PFSK-1 (cell line): Measurements from ENCODE around the gene LIPE.

Experiments
- FOXP2 ChIP-seq: optimal IDR thresholded peaks from 2 replicates; pipeline ENCODE3; 2011; ENCODE audit warnings: borderline replicate concordance, control low read depth, inconsistent platforms; ENCODE audit not compliant: insufficient read depth; ENCODE audit errors: extremely low read length, extremely low read depth
- POLR2AphosphoS5 ChIP-seq: IDR thresholded peaks from 2 replicates; pipeline ENCODE4 v1.6.1; 2012; ENCODE audit warnings: low read depth, mild to moderate bottlenecking, control low read depth, low read length, moderate library complexity
- REST ChIP-seq, 2 experiments: IDR thresholded peaks; 2 replicates each; pipeline versions ENCODE4 v1.6.1 to v1.8.0; 2011 to 2012; ENCODE audit warnings: low read depth in 2 of 2, low read length in 2 of 2, control low read depth in 1 of 2, inconsistent platforms in 1 of 2, mild to moderate bottlenecking in 1 of 2, moderate library complexity in 1 of 2; ENCODE audit not compliant: insufficient read depth in 1 of 2
- SIN3A ChIP-seq: IDR thresholded peaks from 2 replicates; pipeline ENCODE4 v1.6.1; 2012; ENCODE audit warnings: mild to moderate bottlenecking, low read length, moderate library complexity, borderline replicate concordance; ENCODE audit not compliant: insufficient read depth
- TAF1 ChIP-seq: IDR thresholded peaks from 2 replicates; pipeline ENCODE4 v1.6.1; 2012; ENCODE audit warnings: low read length, control low read depth, borderline replicate concordance; ENCODE audit not compliant: insufficient read depth

LIPE gene

GRCh38 chr19:42411581-42412178, 15.5 kb downstream of the LIPE start:
- no peak for TF ChIP-seq TAF1
- no peak for TF ChIP-seq FOXP2
- TF ChIP-seq REST (IDR thresholded peaks at IDR 0.05; ENCODE audit: insufficient read depth in 1 of 2, low read depth in 2 of 2, low read length in 2 of 2) = no peak
- no peak for TF ChIP-seq SIN3A
- TF ChIP-seq POLR2AphosphoS5 = no peak

DNA sequence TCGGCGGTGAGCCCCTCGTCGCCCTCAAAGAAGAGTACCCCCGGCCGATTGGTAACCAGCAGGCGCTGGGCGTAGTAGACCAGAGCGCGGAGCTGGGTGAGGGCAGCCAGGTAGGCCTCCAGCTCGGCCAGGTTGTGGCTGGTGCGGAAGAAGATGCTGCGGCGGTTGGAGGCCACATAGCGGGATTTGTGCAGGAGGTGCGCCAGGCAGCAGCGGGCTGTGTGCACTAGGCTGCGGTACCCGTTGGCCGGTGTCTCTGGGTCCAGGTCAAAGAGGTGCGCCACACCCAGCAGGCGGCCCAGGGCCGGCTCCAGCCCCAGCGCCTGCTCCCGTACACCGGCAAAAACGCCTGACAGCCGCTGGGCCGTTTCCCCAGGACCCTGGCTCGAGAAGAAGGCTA, 16.8 kb downstream of the LIPE start:
- TF ChIP-seq FOXP2 (no peak), POLR2AphosphoS5 (no peak), SIN3A (no peak), REST (IDR thresholded peaks at IDR 0.05; ENCODE audit: insufficient read depth in 1 of 2, low read depth in 2 of 2, low read length in 2 of 2) (no peak), TAF1 (no peak)

- TF ChIP-seq POLR2AphosphoS5 = no peak
- TF ChIP-seq REST (IDR thresholded peaks at IDR 0.05; ENCODE audit: insufficient read depth in 1 of 2, low read depth in 2 of 2, low read length in 2 of 2) = no peak
- TF ChIP-seq FOXP2 = no peak
- TF ChIP-seq SIN3A = no peak
- TF ChIP-seq TAF1 = no peak
Observed at GRCh38 chr19:42409477-42409876, 17.7 kb downstream of the LIPE start.

DNA sequence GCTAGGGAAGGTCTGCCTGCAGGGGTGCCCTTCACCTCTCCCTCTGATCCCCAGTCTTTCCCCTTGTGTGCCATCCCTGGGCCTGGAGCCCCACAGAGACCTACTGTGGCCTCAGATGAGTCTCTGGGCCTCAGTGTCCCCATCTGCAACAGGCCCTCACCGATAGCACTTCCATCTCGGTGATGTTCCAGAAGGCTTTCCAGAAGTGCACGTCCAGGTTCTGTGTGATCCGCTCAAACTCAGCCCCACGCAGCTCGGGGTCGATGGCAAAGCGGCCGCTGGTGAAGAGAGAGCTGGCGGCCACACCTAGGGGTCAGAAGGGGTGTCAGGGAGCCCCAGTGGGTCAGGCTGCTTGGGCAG, 19.4 kb downstream of the LIPE start:
- no peak for TF ChIP-seq POLR2AphosphoS5
- TF ChIP-seq FOXP2 = no peak
- TF ChIP-seq SIN3A = no peak
- no peak for TF ChIP-seq TAF1
- TF ChIP-seq REST (IDR thresholded peaks at IDR 0.05; ENCODE audit: insufficient read depth in 1 of 2, low read depth in 2 of 2, low read length in 2 of 2) = no peak
